NCI-H2227 (cell line): ENCODE measurements around the gene RHOJ.
"Not testable (repeated sequence)": the region's sequence is repeated elsewhere in the genome, so short reads cannot be mapped to it uniquely, and the experiment has no call there.

ENCODE experiments used
- DNase-seq: peaks from one replicate; lab custom pipeline; 2025; ENCODE audit not compliant: unreplicated experiment; lab: John Stamatoyannopoulos, UW

RHOJ gene

GRCh38 chr14:63296060-63296563 lies 91.9 kb downstream of the RHOJ start:
- DNase-seq, result no peak

DNA sequence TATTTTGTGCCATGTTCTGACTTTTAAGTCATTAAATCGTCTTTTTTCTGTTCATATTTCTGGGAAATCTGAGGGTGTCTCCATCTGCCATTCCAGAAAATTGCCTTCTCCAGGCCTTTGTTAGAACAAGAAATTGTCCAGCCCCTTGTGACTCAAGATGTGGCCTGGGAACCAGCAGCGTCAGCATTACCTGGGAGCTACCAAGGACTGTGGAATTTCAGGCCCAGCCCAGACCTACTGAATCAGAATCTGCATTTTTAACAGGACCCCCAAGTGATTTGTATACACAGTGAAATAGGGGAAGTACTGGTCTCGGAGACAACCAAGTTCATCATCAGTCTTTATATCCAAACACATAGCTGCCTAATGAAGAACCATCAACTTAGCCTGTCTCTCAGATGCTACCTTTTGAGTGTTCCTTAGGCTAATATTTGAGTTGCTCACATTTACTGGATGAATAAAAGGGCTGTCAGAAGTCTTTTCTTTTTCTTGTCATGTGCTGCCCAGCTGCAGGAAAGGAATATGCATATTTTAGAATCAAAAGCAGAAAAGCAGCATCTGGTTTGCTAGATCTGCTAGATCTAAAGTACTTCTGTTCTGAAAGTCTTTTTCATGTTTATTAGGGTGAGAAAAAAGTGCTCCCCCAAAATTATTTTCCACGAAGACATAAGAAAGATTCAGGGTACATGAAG lies 93.3 kb downstream of the RHOJ start:
- no peak for DNase-seq

DNA sequence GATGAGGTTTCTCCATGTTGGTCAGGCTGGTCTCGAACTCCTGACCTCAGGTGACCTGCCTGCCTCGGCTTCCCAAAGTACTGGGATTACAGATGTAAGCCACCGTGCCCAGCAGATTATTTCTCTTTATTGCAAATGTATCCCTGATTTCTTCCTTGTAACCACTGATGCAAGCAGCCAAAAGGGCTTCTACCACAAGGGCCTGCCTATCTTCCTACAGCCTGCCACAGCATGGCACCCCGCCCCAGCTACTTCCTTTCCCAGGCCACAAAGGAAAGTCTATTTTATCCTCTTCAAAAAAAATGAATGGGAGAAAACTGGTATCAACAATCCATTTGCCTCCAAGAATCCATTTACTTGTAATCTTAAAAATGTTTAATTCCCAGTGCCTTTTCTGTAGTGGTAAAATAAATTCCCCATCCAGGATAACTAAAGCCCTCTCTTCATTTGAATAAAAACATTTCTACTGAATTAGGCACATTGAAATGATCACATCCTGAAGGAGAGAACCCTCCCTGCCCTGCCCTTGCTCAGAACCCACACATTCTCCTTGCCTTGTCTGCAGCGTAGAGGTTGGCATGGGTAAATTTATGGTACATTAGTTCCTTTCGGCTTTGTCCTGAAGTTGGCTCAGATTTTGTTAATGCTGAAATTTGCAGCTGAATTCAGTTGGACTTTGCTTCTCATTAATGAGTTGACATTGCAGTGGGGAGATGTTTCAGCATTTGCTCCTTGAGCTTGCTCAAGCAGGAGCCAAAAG lies 95.3 kb downstream of the RHOJ start:
- no peak for DNase-seq

DNA sequence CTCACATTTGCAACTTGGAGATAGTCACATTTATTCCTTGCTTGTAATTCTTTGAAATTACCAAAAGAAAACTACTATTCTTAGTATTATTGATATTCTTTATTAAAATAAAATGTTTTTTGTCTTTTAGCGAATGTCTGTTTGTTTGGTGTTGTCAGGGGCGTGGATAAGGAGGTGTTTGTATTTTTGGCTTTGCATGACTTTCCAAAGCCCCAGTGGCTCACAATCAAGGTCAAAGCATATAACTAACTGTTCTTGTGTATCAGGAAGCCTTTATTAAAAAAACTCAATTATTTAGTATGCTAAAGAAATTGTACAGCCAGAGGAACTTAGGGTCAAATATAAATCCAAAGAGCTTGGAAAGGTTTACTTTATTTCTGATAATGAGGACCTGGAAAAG lies 96.6 kb downstream of the RHOJ start:
- DNase-seq, result no peak

DNA sequence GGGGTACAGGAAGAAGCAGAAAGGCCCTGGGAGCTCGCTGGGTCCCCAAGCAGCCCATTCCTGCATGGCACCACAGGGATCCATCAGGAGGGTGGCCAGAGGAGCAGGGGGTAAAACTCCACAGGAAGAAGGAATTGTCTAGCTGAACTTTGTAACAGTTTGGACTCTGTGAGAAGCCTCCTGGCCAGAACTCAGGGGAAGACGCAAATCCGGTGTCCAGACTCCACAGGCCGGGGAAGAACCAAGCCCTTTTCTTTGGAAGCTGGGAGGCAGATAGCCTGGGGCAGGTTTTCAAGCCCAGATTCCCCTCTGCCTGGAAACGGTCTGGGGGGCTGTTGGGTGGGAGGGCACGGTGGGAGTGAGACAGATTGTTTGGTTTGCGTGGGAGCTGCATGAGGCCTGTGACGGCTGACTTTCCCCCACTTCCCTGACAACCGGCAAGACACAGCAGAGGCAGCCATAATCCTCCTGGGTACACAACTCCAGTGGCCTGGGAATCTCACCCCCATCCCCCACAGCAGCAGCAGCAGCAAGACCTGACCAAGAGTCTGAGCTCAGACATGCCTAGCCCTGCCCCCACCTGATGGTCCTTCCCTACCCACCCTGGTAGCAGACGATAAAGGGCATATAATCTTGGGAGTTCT lies 97.8 kb downstream of the RHOJ start:
- DNase-seq, result no peak

- DNase-seq, result not testable (repeated sequence)
Measured at GRCh38 chr14:63304429-63304828, 100.2 kb downstream of the RHOJ start.

DNA sequence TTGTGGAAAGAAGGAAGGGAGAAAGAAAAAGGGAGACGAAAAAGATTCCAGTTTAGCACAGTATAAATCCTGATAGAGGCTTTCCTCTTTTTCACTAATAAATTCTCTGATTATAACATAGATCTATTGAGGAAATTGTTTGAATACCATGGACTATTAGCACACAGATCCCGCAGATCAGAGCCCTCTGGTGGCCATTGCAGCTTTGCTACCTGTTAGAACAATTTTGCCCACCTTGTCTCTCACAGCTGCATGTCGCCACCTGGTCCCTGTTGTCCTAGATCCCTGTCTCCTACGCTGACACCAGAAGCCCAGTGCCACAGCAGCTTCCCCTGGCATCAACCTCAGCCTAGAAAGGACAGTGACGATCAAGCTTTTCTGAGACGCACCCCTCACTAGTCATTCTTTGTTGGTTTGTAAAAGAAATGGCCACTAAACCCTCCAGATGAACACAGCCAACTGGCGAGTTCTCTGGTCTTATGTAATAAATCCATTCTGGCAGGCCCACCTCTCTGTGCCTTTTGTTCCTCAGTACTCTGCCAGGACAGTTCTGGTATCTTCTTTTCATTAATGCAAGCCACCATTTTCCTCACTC lies 104.6 kb downstream of the RHOJ start:
- DNase-seq, result peak; percentile 3

GRCh38 chr14:63318835-63319234 lies 114.6 kb downstream of the RHOJ start, which contains the start of gene GPHB5:
TSS of gene GPHB5 (minus strand) at chr14:63318935. CDS start at chr14:63317849, 1,086 bp downstream.
- no peak for DNase-seq

DNA sequence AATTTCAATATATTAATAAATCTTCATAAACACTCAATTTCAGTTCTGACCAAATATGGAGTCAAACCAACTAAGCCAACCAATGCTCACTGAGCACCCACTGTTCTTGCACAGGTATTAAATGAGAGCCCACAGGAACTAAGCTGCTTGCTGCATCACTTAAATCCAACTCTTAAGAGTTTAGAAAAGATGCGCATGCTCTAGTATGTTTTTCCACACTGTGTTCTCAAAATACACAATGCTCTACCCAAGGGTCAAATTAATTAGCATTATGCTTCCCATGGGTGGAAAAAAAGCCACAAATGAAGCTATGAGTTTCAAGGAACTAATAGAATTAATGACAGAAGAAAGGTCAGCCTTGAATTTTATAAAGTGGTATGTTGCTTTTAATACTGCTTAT lies 118.2 kb downstream of the RHOJ start:
- no peak for DNase-seq

- no peak for DNase-seq
Measured at GRCh38 chr14:63322897-63323573, 118.8 kb downstream of the RHOJ start.

GRCh38 chr14:63326840-63327239 lies 122.6 kb downstream of the RHOJ start:
- DNase-seq, result no peak

DNA sequence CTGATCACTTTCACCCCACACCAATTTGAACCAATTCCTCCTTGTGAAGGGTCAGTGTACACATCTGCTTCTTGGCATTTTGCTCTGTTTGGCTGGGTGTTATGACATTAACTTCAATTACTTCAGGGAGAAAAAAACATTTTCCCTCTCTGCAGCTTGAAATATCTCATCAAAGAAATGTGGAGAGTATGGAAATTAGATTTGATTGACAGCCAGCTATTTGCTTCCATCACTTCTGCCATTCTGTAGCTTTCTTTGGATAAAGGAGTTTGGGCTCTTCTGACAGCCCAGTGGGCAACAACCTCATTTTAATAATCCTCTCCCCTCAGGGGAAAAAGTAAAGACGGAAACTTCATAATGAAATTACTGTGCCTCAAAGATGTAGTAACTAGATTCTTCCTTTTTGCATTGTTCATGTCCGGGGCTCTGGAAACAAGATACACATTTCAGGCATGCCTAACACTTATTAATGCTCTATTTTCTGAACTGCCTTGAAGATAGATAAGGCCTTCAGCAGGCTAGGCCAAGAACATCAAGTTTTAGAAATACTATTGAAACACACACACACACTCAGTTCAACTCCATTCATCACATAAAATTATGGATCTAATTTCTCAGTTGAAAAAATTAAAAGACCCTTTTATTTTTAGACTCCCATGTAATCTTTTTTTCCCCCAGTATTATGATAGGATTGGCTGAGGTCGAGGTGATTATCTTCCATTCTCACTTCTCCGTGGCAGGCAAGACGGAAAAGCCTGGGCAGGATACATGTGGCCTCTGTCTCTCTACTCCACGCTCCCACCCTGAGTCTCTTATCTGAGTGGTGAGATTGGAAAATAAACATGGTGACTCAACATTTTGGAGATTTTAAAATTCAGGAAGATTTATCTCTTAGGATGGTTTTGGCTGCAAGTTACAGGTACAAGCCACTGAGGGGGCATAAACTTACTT lies 124.8 kb downstream of the RHOJ start:
- DNase-seq, result no peak

DNA sequence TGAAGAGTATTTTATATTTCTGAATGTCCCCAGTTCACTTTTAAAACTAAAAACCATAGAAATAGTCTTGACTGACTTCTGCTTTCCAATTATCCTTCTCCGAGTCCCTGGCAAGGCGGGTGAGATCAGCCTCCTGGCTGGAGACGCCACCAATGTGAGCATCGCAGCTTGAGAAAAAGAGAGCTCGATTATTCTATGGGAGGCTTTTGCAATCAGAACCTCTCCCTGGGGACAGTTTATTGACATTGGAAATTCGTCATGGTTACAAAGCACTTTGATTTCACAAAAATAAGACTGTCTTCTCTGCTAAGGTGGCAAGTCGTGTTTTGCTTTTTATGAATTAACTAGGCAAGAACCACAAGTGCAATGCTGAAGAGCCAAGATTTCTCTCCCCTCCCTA lies 138.1 kb downstream of the RHOJ start:
- peak; percentile 36 for DNase-seq
